PFSK-1 (cell line): ENCODE data around the gene WDR7.

ENCODE experiments used
- FOXP2 ChIP-seq: optimal IDR thresholded peaks from 2 replicates; pipeline ENCODE3; 2011; ENCODE audit warnings: borderline replicate concordance, control low read depth, inconsistent platforms; ENCODE audit not compliant: insufficient read depth; ENCODE audit errors: extremely low read length, extremely low read depth
- POLR2AphosphoS5 ChIP-seq: IDR thresholded peaks from 2 replicates; pipeline ENCODE4 v1.6.1; 2012; ENCODE audit warnings: low read depth, mild to moderate bottlenecking, control low read depth, low read length, moderate library complexity
- REST ChIP-seq, 2 experiments: IDR thresholded peaks; 2 replicates each; pipeline versions ENCODE4 v1.6.1 to v1.8.0; 2011 to 2012; ENCODE audit warnings: low read depth in 2 of 2, low read length in 2 of 2, control low read depth in 1 of 2, inconsistent platforms in 1 of 2, mild to moderate bottlenecking in 1 of 2, moderate library complexity in 1 of 2; ENCODE audit not compliant: insufficient read depth in 1 of 2
- SIN3A ChIP-seq: IDR thresholded peaks from 2 replicates; pipeline ENCODE4 v1.6.1; 2012; ENCODE audit warnings: mild to moderate bottlenecking, low read length, moderate library complexity, borderline replicate concordance; ENCODE audit not compliant: insufficient read depth
- TAF1 ChIP-seq: IDR thresholded peaks from 2 replicates; pipeline ENCODE4 v1.6.1; 2012; ENCODE audit warnings: low read length, control low read depth, borderline replicate concordance; ENCODE audit not compliant: insufficient read depth

WDR7 gene

GRCh38 chr18:57077005-57077765 is 426.0 kb downstream of the WDR7 start:
- TF ChIP-seq POLR2AphosphoS5, result no peak
- no peak for TF ChIP-seq REST (IDR thresholded peaks at IDR 0.05; ENCODE audit: insufficient read depth in 1 of 2, low read depth in 2 of 2, low read length in 2 of 2)
- no peak for TF ChIP-seq FOXP2
- no peak for TF ChIP-seq TAF1
- TF ChIP-seq SIN3A, result no peak

- TF ChIP-seq FOXP2, result no peak
- TF ChIP-seq REST (IDR thresholded peaks at IDR 0.05; ENCODE audit: insufficient read depth in 1 of 2, low read depth in 2 of 2, low read length in 2 of 2), result no peak
- TF ChIP-seq TAF1, result no peak
- TF ChIP-seq SIN3A, result no peak
- TF ChIP-seq POLR2AphosphoS5, result no peak
These were observed 426.8 kb downstream of the WDR7 start for GRCh38 chr18:57077786-57078552.

GRCh38 chr18:57078614-57079013 is 427.5 kb downstream of the WDR7 start:
- no peak for TF ChIP-seq TAF1
- TF ChIP-seq FOXP2, result no peak
- no peak for TF ChIP-seq REST (IDR thresholded peaks at IDR 0.05; ENCODE audit: insufficient read depth in 1 of 2, low read depth in 2 of 2, low read length in 2 of 2)
- TF ChIP-seq POLR2AphosphoS5, result no peak
- no peak for TF ChIP-seq SIN3A

GRCh38 chr18:57080479-57080878 is 429.3 kb downstream of the WDR7 start:
- no peak for TF ChIP-seq SIN3A
- TF ChIP-seq FOXP2, result no peak
- TF ChIP-seq POLR2AphosphoS5, result no peak
- TF ChIP-seq TAF1, result no peak
- no peak for TF ChIP-seq REST (IDR thresholded peaks at IDR 0.05; ENCODE audit: insufficient read depth in 1 of 2, low read depth in 2 of 2, low read length in 2 of 2)
